Eye (tissue), 1 donor: ENCODE data around the gene NIP7.
"Not testable (repeated sequence)": the region's sequence is repeated elsewhere in the genome, so short reads cannot be mapped to it uniquely, and the experiment has no call there.

ENCODE experiments used
- DNase-seq: peaks from one replicate; pipeline ENCODE4 v3.0.0-alpha.2; 2015

The NIP7 gene

DNA sequence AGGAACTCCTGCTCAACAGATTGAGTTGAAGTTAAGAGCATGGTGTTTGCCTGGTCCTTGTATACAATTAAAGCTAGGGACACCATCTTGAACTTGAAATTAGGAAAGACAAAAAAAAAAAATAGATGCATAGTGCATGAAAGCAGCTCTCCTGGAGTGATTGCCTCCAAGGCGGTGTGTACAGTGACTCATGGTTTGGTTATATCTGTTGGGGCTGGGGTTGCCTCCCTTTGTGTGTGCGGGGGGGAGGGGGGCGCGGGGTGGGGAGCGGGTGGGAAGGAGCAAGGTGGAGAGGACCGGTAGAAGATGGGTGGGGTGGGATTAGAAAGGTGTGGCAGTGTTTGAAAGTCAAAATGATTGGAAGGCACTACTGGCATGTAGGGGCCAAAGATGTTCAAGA, 8.7 kb downstream of the NIP7 start:
- DNase-seq: no peak

DNA sequence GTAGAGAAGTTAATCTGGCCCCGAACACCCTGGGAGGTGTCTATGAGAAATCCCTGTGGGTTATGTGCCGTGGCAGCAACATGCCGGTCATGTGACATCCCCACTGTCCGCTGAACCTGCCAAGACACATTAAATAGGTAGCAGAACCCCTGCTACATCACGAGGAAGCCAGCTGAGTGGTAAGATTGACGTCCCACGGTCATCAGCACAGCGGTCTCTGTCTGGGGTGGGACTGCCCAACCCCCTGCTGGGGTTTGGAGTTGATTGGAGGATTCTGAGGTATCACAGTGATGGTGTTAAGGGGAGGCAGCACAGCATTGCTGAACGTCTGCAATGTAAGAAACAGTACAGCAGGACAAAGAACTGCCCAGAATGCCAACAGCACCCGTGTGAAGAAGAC, 10.0 kb downstream of the NIP7 start:
- no peak for DNase-seq

DNA sequence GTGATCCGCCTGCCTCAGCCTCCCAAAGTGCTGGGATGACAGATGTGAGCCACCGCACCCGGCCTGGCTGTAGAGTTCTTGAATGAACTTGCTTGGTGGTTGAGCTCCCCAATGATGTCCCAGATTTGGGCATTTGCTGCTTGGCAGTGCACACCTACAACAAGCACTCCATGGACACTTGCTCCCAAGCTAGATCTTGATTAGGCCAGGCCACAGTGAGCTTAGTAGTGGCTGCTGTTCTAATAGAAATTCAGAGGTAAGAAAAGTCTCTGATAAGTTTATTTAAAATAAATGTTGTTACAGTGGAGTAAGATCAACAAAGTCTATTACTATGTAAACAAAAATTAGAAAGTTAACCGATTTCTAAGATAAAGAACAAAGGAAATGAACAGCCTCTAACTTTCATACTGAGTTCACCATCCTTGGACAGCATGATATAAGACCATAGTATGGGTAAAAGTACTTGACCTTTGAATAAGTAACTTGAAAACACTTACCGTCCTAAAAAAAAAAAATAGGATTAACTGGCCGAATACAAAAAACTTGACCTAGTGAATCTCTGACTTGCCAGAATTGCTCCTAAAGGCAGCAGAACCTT, 11.1 kb downstream of the NIP7 start:
- DNase-seq: no peak

DNA sequence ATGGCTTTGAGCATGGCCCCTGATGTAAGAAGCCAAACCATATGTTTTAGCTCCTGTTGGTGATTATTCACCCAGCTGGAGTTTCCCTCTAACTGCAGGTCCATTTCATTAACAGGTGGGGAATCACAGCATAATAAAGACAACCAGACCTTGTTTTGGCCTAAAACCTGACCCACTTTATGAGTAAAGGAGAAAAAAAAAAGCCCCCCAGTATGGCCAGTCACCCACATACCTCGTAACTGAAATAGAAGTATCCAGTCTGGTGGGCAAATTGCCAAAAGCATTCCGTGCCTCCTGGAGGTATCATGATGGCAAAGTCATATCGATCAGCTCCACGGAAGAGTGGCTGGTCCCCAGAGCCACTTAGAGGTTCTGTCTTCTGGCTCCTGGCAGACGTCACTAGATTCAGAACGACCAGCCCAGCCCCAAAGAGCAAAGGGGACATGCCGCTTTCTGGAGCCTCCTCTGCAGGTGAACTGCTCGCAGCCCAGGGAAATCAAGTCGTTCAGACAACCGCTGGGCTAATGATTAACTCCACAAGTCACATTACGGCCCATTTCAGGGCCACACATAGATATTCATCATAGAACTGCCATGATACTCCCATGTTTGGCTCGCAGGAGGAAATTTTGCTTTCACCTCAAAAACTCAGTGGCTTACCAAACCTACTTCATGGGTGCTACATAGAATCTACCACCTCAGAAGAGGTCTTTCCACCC, 11.9 kb downstream of the NIP7 start, which contains the start of gene TMED6:
TSS of gene TMED6 (minus strand) at position 478 of the 719 bp plus-strand sequence. CDS start at position 445, 33 bp downstream.
- no peak for DNase-seq

DNA sequence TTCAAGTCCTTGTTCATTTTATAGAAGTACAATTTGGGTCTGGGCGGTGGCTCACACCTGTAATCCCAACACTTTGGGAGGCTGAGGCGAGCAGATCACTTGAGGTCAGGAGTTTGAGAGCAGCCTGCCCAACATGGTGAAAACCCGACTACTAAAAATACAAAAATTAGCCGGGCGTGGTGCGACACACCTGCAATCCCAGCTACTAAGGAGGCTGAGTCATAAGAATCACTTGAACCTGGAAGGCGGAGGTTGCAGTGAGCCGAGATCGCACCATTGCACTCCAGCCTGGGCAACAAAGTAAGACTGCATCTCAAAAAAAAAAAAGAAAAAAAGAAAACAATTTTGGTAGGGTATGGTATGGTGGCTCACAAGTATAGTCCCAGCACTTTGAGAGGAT, 20.5 kb downstream of the NIP7 start:
- not testable (repeated sequence) for DNase-seq

DNA sequence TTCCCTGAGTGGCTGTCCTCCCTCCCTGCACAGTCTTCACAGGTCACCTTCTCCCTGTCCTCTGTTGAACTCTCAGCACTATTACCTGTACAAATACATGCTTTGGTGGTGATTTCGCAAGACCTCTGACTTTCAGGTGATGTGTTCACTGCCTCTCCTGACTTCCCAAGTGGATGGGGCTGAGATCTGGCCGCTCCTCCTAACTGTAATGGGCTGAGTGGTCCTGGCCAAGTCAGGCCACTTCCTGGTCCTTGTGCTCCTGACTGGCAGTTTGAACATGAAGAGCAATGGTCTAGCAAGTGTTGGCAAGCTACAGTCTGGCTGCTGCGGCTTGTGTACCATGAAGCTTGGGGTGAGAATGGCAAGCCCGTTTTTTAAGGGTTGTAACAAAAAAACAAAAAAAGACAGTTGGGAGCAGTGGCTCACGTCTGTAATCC, 23.7 kb downstream of the NIP7 start:
- no peak for DNase-seq

DNA sequence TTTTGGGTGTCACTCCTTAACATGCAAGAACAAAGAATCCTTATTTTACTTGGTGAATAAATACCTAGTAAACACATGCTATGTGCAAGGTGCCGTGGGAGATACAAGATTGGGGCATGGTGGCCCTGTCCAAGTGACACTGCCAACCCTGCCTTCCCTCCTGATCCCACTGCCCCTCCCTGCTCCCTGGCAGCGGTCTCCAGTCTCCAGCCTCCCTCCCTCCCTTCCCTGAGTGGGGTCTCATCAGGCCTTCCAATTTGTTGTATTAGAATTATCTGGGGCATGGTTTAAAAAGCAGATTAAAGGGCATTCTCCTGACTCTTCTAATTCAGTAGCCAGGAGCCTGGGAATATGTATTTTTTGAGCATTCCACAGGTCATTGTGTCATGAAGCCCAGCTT, 24.5 kb downstream of the NIP7 start:
- no peak for DNase-seq

DNA sequence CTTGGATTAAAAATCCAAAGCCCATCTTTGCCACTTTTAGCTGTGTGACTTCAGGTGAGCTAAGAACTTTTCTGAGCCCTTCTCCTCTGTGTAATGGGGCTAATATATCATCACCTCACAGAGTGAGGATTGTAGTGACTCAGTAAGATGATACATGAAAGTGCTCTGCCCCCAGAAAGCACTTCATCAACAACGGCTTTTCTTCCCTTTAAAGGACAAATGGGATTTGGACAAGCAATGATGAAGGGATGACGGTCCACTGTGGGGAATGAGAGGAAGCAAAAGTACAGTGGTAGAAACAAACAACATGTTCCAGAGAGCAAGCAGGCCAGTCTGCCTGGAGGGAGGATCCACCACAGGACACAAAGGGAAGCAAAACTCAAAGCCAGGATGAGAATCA, 26.3 kb downstream of the NIP7 start:
- DNase-seq: no peak

DNA sequence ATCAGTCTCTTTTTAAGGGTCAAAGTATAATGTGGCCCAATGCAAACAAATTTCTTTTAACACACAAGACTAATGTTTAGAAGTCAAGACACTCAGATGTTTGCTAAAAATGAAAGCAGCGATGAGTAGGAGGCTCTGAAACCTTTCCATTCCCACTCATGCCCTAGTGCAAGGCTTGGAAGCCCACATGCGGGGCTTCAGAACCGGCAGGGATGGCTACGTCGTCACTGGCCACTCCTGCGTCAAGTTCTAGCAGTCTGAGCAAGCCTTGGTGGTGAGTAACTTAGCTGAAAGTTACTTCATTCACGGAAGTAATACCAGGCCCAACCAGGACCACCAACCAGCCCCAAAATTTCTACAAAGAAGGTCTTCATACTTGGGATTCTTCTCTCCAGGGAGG, 26.9 kb downstream of the NIP7 start:
- no peak for DNase-seq

DNA sequence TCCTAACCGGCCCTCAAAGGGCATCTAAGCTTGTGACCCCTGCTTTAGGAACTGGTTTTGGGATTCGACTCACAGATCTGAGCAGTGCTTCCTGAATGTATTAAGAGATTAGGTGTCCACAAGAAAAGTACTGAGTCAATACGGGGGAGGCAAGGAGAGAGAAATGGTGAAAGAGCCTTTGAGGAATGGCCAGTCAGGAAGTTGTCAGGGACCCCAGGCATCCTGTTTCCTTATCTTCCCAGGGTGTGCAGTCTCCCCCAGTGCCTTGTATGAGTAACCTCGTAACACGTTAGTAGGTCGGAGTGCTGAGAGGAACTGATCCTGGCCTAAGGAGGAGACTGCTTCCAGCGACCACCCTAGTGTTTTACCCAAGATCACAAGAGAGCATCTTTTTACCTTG, 28.4 kb downstream of the NIP7 start:
- DNase-seq: no peak

DNA sequence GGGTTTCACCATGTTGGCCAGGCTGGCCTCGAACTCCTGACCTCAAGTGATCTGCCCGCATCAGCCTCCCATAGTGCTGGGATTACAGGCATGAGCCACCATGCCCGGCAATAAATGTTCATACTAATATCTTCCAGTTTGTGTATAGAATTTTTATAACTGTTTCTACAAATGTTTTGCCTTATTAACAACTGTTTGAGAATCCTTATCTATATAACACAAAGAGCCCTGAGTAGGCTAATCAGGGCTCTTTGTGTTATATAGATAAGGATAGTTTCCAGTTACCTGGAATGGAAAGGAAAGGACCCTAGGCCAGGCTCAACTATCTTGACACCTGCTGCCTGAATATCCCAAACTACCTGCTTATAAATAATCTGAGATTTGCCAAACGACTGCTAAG, 29.3 kb downstream of the NIP7 start:
- DNase-seq: no peak

DNA sequence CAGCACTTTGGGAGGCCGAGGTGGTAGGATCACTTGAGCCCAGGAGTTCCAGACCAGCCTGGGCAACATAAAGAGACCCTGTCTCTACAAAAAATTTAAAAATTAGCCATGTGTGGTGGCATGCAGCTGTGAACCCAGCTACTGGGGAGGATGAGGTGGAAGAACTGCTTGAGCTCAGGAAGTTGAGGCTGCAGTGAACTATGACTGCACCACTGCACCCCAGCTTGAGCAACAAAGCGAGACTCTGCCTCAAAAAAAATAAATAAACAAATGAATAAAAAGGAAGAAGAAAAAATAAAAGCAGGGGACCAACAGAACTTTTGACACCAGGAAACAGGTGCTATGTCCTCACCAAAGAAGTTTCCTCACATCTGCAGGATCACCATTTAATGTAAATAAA, 32.0 kb downstream of the NIP7 start:
- no peak for DNase-seq

DNA sequence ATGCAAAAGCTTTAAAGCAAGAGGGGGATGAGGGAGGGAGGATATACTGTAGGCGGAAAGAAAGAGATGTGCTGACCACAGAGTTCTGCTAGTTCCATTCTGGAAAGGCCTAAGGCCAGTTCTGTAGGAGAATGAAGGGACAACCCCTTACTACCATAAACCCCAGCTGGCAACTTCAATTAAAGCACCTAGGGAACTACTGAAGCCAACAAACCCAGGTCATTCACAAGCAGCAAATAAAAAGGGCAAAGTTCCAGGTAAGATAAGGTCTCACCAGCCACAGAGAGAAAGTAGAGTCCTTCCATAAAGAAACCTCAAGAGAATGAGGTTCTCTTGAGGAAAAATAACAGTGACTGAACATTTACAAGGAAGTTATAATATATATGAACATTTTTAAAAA, 33.4 kb downstream of the NIP7 start:
- no peak for DNase-seq

DNA sequence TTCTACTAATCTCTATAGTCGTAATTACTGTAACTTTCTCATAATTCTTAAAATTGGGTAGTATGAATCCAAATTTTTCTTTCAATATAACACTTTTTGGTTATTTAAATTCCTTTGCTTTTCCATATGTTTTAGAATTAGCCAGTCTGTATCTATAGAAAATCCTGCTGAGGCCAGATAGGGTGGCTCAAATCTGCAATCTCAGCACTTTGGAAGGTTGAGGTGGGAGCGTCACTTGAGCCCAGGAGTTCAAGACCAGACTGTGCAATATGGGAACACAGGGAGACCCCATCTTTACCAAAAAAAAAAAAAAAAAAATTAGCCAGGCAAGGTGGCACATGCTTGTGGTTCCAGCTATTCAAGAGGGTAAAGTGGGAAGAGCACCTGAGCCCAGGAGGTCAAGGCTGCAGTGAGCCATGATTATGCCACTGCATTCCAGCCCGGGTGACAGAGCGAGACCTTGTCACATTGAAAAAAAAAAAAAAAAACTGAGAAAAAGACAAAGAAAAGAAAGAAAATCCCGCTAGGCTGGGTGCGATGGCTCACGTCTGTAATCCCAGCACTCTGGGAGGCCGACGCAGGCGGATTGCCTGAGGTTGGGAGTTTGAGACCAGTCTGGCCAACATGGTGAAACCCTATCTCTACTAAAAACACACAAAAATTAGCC, 37.0 kb downstream of the NIP7 start:
- DNase-seq: no peak

DNA sequence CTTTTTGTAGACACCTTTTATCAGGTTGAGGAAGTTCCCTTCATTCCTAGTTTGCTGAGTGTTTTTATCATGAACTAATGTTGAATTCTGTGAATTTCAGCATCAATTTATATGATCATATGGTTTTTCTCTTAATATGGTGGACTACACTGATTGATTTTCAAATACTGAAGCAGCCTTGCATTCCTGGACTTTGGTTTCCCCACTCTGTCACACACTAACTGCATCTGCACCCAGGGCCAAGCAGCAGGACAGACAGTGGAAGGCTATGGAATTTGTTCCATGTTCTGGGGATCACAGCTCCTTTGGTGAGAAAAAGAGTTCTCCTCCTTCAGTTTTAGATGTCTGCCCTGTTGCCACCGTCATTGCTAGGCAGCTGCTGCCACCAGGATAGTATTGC, 38.5 kb downstream of the NIP7 start:
- DNase-seq: no peak

DNA sequence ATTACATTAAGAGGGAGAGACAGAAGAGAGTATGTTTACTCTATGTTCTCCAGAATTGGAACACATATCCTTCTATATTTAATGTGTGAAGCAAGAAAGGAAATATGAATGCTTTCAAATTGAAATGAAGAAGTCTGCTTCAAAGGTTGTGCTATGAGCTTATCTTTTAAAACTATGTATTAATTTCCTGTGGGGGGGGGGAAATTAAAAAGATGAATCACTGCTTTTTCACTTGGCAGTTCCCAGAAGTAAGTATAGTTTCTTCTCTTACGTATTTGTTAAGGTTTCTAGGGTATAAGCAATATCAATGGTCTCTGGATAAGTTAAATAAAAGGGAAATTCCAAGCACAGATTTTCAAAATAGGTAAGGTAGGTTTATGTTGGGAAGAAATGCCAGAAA, 39.2 kb downstream of the NIP7 start:
- DNase-seq: no peak

DNA sequence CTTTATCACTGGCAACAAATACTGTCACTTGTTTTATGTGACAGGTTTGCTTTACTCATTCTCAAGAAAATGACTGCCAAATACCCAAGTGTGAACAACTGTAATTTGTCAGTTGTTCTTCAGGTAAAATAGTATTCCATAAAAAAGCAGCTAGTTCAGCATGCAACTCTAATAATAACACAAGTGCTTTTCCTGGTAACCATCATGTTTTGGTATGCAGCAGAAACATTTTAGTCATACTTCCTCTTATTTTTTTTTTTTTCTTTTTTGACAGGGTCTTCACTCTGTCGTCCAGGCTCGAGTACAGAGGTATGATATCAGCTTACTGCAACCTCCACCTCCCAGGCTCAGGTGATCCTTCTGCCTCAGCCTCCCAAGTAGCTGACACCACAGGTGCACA, 41.7 kb downstream of the NIP7 start:
- no peak for DNase-seq

DNA sequence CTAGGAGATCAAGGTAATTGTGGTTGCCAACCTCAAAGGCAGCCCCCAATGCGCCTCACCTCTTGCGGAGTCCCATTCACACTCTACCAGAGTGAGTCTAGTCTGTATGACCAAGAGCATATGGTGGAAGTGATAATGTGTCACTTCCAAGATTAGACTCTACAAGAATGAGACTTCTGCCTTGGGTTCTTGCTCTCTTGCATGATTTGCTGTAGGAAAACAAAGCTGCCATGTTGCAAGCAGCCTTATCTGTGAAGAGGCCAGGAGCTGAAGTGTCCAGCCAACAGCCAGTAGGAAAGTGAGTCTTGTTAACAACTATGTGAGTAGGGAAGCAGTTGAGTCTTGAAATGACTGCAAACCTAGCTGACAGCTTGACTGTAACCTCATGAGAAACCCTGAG, 42.8 kb downstream of the NIP7 start:
- DNase-seq: no peak

DNA sequence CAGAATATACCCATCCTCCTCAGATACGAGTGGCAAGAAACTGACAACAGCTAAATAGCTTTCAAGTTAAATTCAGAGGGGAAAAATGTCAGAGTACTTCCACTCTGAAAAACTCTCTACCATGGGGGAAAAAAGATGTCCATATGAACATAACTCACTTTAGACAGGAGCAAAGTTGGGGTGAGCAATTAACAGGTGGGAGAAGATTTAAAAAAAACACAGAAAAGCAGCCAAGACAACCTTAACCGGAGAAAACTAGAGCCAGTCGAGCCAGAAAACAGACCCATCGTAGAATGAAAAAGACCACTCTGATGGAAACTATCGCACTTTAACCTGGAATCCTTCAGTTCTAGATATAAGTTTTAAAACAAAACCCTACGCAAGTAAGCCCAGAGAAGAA, 45.4 kb downstream of the NIP7 start:
- peak; percentile 32 for DNase-seq

DNA sequence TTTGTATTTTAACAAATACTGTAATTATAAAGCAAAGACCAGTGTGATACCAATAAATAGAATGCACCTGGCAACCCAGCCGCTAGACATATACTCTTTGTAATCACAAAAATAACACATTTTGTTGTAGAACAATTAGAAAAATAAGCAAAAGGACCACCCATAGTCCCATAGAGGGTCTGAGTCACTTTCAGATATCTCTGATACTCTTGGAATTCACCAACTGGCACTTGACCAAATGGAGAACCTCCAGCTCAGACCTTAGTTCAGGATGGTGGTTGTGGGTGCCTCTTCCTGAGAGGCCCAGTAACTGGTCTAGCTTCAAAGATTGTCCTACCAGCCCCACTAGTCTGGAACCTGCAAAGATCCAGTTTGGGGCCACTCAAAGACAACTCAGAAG, 47.0 kb downstream of the NIP7 start:
- no peak for DNase-seq
